ENCODE data around the gene CTNND2.

CTNND2 gene

DNA sequence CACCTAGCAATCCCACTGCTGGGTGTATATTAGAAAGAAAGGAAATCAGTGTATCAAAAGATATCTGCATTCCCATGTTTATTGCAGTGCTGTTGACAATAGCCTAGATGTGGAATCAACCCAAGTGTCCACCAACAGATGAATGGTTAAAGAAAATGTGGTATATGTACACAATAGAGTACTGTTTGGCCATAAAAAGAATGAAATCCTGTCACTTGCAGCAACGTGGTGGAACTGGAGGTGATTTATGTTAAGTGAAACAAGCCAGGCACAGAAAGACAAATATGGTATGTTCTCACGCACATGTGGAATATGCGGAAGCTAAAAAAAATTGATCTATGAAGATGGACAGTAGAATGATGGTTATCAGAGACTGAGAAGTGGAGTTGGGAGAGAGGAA lies 921.6 kb downstream of the CTNND2 start:
- no peak for DNase-seq

DNA sequence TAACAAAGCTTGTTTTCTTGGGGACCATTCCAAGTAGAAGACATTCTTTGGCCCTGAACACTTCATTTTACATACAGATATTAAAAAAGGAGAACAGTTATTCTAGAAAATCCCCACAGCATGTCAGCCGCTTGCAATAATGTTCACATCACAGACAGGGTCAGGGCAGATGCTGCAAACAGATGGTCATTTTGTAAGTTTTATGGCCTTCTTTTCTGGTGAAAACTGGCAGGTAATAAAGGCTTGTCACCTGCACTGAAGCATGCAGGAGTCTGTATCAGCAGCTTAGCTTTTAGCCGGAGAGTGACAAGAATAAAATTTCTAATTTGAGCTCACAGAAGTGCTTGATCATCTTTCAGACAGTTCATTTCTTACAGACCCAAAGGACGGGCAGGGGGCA lies 922.3 kb downstream of the CTNND2 start:
- no peak for DNase-seq

DNA sequence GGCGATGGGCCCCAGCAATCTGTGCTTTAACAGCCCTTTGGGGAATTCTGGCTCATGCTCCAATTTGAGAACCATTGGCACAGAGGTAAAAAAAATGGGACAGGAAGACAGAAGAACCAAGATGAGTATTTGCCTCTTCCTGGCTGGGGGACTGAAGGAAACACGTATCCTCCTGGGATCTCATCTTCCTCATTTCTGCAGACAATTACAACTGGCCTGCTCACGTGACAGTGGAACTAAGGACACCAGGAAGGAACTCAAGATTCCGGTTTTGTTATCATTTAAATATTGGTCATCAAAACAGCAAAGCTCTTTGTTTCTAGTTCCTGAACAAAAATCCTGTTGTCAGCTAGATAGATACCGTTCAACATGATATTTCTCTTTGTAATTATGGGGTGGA lies 927.2 kb downstream of the CTNND2 start:
- no peak for DNase-seq

DNA sequence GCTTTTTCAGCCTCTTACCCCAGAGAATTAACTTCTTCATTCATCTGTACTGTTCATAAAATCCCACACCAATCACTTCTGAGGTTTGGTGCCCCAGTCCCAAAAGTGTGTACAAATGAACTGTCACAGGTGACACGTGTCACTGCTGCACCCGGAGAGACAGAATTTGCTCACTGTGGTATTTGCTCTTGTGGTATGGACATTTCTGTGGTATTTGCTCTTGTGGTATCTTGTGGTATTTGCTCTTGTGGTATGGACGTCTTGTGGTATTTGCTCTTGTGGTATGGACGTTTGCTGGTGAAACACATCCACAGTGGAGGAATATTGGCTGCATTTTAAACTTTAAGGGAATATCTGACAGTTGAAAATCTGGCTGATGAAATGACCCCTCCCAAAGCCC lies 928.3 kb downstream of the CTNND2 start:
- no peak for DNase-seq

DNA sequence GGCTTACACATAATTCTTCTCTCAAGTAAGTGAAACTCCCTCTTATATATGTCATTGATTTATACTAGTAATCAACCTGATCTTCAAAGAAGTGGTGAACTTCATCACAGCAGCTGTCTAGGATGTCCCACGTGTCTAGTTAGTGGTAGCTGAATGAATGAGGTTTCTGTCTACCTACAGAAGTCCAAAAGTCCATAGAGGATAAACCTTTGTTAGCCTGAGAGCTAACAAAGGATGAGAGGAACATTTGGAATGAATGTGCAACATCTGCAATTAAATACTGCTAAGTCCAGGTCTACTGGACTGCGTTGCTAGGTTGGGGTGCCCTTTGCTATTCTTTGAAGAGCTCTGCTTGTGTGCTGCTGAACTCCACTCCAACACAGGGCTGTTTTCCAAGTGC lies 929.4 kb downstream of the CTNND2 start:
- DNase-seq = no peak

DNA sequence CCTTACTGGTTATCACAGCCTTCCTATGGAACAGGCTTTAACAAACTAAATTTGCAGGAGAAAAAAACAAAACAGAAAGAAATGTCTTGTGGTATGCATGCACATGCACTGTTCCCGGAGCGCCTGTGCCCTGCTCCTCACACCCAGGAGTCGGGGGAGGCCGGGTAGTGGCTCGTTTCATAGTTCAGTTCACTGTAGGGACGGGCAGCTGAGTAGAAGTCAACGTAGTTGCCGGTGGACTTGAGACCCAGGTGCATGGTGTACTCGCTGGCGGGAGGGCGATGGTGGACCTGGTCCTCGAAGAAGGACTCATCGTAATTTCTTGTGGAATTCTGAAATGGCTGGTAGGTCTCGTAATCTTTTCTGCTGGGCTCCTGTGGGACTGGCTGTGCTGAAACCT lies 930.9 kb downstream of the CTNND2 start:
- no peak for DNase-seq

DNA sequence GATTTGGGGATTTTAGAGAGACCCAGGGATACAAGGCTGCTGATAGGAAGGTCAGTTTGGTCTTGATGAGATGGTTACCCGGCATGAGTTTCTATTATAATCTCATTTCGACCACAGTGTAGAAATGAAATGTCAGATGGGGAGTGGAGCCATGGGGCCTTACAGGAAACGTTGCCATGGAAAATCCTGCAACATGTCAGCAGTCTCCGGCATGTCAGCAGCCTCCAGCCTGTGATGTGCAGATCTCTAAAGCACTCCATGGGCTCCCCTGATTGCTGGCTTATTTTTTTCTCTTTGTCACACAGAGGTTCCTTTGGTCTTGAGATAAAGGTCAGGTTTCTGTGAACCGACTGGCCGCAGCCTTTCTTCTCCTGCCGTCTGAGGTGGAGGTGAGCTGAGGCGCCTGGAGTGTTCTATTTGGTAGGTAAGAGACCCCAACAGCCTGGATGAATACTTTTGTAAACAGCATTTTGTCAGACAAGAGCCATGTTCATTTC lies 934.5 kb downstream of the CTNND2 start:
- no peak for DNase-seq

DNA sequence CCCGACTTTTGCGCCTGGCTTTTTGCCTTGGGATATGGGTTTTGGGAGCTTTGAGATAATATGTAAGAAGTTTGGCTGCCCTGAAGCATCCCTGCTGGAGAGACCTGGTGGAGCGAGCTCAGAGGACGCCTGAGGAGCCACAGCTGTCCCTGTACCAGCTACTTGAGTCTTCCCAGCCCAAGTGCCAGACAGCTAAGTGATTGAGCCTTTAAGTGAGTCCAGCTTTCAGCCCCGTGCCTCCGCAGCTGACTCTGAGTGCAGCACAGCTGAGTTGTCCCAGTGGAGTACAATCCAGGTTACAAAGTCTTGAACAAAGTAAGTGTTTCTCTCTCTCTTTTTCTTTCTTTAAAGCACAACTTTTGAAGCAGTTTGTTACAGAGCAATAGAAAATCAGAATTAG lies 939.4 kb downstream of the CTNND2 start:
- no peak for DNase-seq

DNA sequence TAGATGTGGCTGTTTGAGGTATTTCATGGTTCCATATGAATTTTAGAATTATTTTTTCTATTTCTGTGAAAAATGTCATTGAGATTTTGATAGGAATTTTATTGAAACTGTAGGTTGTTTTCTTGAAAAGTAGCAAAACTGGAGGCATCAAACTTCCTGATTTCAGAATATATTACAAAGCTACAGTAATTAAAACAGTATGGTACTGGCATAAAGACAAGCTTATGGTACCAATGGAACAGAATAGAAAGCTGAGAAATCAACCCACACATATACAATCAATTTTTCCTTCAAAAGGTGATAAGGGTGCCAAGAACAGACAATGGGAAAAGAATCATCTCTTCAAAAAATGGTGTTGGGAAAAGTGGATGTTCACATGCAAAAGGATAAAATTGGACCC lies 945.5 kb downstream of the CTNND2 start:
- no peak for DNase-seq

DNA sequence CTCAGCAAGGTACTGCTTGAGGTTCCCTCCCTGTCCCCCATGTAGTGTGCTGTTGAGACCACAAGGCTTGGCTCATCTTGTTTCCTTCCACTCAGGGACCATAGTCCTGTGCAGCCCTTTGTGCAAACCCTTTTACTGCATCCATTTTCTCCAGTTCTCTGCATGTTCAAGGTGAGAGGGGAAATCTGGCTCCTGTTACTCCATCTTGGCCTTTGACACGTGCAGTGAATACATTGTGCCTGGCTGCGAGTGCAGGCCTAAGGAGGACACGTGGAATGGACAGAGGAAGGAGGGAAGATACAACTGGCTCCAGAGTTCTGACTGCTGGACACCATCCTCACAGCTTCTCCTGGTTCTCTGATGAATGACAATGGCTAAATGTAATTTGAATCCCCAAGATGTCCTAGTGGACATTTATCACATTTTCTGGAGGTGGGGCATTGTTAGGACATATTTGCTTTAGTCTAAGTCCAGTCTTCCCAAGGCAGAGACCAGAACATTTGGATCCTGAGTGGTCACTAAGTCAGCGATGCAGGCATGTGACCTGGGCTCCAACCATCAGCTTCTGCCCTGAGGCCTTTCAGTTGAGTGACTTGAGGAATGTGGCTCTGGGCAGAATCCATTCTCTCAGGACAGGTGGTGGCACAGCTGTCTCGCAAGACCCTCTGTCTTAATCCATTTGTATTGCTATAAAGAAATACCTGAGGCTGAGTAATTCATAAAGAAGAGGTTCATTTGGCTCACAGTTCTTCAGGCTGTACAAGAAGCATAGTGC lies 954.2 kb downstream of the CTNND2 start:
- no peak for DNase-seq

DNA sequence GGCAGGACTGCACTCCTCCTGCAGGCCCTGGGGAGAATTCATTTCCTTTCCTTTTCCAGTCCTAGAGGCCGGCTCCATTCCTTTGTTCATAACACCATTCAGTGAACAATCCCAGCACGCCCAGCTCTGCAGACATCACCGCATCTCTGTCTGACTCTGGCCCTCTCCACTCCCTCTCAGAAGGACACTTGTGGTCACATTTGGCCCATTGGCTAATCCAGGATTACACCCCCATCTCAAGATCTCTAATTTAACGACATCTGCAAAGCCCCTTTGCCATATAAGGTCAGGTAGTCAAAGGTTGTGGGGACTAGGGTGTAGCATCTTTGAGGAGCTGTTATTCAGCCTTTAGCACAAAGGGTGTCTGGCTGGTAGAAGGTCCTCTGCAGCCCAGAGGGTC lies 958.2 kb downstream of the CTNND2 start:
- DNase-seq = no peak

DNA sequence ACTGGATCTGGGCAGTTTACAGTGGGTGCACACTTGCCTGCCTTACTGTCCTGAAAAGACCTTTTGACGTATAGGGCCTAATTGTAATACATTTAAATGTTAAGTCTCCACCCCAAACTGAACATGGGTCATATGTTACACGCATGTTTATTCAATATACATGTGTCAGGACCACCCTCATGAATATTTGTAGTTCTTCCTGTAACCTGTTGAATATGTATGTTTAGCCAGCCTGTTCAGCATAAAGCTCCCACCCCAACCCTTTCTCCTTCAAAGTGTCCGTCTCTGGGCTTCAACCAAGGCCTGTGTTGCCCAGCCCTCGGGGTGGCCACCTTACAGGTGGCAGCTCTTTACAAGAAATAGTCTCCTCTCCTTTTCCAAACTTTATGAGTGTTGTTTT lies 962.3 kb downstream of the CTNND2 start:
- DNase-seq = no peak

DNA sequence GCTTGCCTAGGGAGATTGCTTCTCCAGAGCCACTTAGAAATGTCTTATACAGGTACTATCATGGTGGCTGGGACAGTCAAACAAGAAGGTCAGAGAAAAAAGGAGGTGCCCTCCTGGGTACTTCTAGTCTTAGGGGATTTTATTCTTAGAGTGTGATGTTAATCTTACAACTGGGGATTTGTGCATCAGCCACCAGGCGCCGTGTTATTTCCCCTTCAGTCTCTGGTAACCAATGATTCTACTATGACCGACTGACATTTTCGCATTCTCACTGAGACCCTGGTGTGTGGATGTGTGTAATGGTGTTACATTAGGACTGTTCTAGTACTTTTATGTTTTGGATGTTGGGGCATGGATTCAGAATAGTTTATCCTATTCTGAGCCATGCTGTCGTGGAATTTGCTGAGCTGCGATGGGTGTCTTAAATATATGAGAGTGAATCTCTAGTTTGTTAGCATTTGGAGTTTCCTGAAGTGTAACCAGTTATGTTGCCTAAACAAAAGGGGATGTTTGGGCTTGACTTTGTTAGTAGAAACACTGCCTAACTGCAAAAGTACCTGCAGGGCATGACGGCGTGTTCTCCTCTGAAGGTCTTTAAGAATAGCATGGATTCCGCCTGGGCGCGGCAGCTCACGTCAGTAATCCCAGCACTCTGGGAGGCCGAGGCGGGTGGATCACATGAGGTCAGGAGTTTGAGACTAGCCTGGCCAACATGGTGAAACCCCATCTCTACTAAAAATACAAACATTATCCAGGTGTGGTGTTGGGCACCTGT lies 968.0 kb downstream of the CTNND2 start:
- no peak for DNase-seq

DNA sequence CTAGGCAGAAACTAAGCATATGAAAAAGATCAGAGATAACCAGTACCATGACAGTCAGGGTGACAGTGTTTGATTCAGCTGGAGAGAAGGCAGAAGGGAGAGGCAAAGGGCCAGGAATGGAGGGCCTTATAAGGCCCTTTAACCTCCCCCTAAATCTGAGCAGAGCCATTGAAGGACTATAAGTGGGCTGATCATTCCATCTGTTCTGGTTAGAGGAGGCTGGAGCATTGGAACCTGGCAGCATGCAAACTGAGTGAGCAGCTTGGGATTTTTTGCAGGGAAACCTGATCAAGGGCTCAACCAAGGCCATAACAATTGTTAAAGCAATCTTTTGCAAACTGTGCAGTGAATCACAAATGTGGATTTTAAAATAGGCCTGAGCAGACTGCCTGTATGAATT lies 968.7 kb downstream of the CTNND2 start:
- no peak for DNase-seq

DNA sequence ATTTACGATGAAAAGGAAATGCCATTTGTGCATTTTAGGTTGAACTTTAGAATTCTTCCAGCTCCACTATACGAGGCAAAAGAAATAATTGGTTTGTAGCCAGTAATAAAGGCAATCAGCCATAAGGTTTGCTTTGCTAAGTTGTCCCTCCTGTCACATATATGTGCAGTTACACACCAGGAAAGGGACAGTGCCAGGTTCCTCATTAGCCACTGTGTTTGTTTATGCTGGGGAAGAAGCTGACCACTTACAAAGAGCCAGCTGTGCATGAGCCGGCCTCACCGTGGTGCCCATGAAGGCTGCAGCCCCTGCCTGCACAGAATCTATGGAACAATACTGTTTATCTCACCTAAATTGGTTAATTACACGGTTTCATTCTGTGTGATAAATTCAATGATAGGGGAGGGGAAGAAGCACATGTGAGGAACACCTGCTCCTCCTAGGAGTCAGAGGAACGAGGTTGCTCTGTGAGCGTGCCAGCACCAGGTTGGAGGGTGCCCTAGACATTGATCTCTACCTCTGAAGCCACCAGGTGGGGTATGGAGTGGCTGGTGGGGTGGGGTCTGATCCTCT lies 969.4 kb downstream of the CTNND2 start:
- DNase-seq = no peak

DNA sequence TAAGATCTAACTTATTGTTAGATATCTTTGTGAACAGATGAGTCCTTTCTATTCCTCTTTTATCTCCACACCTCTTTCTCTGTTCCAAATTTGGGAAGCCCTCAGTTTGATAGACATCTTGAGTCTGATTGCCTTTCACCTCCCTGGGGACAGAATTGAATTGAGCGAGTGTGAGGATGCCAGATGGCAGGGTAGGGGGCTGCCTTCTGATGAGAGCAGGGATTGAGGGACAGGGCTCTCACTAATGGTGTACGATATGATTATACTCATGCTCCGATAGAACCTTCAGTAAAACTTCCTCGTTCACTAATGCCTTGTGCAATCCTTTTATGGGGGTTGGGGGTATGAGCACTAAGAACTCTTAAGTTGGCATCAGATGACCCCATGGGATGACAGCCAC lies 971.1 kb downstream of the CTNND2 start:
- no peak for DNase-seq

DNA sequence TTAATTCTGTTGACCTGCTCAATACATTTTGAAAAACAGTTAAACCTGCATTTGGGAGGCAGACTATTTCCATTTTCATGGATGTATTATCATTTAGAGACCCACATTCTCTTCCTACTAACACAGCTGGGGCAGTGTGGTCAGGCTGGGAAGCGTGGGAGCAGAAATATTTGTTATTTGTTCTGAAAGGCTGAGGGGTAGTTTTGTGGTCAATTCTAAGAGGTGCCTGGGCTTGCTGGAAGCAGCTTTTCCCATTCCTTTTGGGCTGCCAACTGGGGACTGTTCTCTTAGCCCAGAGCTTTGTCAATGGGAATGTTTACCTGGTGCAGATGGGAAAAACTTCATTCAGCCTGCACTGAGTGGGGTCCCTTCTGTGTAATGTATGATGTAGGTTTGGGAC lies 971.8 kb downstream of the CTNND2 start:
- DNase-seq = no peak

DNA sequence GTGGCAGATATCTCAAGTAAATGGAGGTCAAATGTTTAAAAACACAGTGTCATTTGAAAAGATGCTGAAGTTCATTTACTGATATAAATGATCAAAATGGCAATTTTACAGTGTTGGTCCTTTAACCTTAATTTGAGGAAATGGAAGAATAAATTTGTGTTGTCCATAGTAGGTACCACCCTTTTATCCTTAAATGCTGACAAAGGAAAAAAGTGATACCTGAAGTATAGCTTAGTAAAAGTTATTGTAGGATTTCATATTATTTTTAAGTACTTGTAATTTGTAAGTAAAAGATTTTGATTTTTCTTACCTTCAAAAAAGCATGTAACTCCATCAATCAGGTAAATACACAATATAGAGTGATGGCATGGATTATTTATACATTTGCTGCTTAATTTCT lies 976.6 kb downstream of the CTNND2 start:
- no peak for DNase-seq

DNA sequence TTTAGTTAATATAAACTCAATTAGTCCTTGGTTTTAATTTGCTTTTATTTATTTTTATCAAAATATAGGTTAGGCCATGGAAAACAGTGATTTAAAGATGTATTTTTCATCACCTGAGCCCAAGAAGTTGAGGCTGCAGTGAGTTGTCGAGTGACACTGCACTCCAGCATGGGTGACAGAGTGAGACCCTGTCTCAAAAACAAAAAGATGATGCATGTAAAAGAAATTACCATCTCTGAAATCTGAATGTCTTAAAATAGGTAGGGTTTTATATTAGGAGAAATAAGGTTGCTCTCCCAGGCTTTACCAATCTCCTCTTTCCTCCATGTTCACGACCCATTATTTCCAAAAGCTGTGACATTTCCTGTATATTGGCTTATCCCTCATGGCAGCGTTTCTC lies 980.9 kb downstream of the CTNND2 start:
- DNase-seq = no peak
